SU-DHL-6 (cell line): ENCODE results near the gene SLC12A8.

Source experiments
- H2AFZ ChIP-seq: fragments of 200-600 bp; sonication (generic); 2 replicates; pipeline ENCODE4 v1.6.1; 2014; ENCODE audit warnings: low read depth, mild to moderate bottlenecking, moderate library complexity, mixed read lengths, antibody characterized with exemption, low read length; ENCODE audit not compliant: severe bottlenecking
- H3F3A ChIP-seq: fragments of 200-600 bp; shearing (Covaris generic); 2 replicates; pipeline ENCODE4 v1.6.0; 2016; ENCODE audit warnings: antibody characterized with exemption, mild to moderate bottlenecking; ENCODE audit not compliant: insufficient read depth
- H3K27ac ChIP-seq: fragments of 200-600 bp; sonication (generic); 2 replicates; pipeline ENCODE4 v1.5.1; 2016; ENCODE audit warnings: low read depth, mild to moderate bottlenecking, low read length, moderate library complexity, mixed read lengths
- H3K27me3 ChIP-seq: fragments of 200-600 bp; sonication (generic), shearing (Covaris generic); 2 replicates; pipeline ENCODE4 v1.6.0; 2014; ENCODE audit warnings: mild to moderate bottlenecking, low read length
- H3K36me3 ChIP-seq: fragments of 200-600 bp; sonication (generic); 2 replicates; pipeline ENCODE4 v1.6.1; 2014; ENCODE audit warnings: mild to moderate bottlenecking, low read length, mixed read lengths
- H3K4me2 ChIP-seq: fragments of 300-600, 200-600 bp; shearing (Covaris generic), sonication (generic); 2 replicates; pipeline ENCODE4 v1.6.0; 2014; ENCODE audit warnings: low read length, low read depth, mild to moderate bottlenecking; ENCODE audit not compliant: poor library complexity, severe bottlenecking
- H3K4me3 ChIP-seq: fragments of 200-600 bp; sonication (generic); 2 replicates; pipeline ENCODE4 v1.5.1; 2014; ENCODE audit warnings: antibody characterized with exemption, low read length, mild to moderate bottlenecking, mixed read lengths; ENCODE audit not compliant: insufficient read depth, poor library complexity, severe bottlenecking
- H3K79me2 ChIP-seq: fragments of 200-600 bp; sonication (generic); 2 replicates; pipeline ENCODE4 v1.6.1; 2014; ENCODE audit warnings: mild to moderate bottlenecking, low read length, moderate library complexity; ENCODE audit not compliant: insufficient read depth
- H3K9ac ChIP-seq: fragments of 200-600 bp; sonication (generic); 2 replicates; pipeline ENCODE4 v1.7.0; 2014; ENCODE audit warnings: mild to moderate bottlenecking, low read length
- H3K9me2 ChIP-seq: fragments of 200-600 bp; sonication (generic); replicated peaks from 2 replicates; pipeline ENCODE4 v1.6.1; 2014; ENCODE audit warnings: low read length; ENCODE audit not compliant: insufficient read depth
- H3K9me3 ChIP-seq: fragments of 200-600 bp; sonication (generic); 2 replicates; pipeline ENCODE4 v1.6.1; 2014; ENCODE audit warnings: low read length, mixed read lengths; ENCODE audit not compliant: insufficient read depth
- H4K20me1 ChIP-seq: fragments of 200-600 bp; sonication (generic); 2 replicates; pipeline ENCODE4 v1.6.1; 2014; ENCODE audit warnings: low read depth, mild to moderate bottlenecking, antibody characterized with exemption, low read length, moderate library complexity, mixed read lengths
- CTCF ChIP-seq: fragments of 200-600 bp; sonication (generic); IDR thresholded peaks from one replicate; pipeline ENCODE4 v1.5.1; 2017; ENCODE audit warnings: antibody characterized with exemption, mild to moderate bottlenecking, low read length, moderate library complexity; ENCODE audit not compliant: insufficient read depth, poor library complexity, severe bottlenecking
- EZH2phosphoT487 ChIP-seq: fragments of 200-600 bp; sonication (generic), shearing (Covaris generic); conservative IDR thresholded peaks from 2 replicates; pipeline ENCODE4 v1.6.1; 2018; ENCODE audit warnings: mild to moderate bottlenecking, antibody characterized with exemption, low read length, moderate library complexity, mixed read lengths

Gene SLC12A8, protein sequence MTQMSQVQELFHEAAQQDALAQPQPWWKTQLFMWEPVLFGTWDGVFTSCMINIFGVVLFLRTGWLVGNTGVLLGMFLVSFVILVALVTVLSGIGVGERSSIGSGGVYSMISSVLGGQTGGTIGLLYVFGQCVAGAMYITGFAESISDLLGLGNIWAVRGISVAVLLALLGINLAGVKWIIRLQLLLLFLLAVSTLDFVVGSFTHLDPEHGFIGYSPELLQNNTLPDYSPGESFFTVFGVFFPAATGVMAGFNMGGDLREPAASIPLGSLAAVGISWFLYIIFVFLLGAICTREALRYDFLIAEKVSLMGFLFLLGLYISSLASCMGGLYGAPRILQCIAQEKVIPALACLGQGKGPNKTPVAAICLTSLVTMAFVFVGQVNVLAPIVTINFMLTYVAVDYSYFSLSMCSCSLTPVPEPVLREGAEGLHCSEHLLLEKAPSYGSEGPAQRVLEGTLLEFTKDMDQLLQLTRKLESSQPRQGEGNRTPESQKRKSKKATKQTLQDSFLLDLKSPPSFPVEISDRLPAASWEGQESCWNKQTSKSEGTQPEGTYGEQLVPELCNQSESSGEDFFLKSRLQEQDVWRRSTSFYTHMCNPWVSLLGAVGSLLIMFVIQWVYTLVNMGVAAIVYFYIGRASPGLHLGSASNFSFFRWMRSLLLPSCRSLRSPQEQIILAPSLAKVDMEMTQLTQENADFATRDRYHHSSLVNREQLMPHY

GRCh38 chr3:125212509-125213363 is at the start of gene SLC12A8:
TSS of gene SLC12A8 (minus strand) at chr3:125212748. CDS start at chr3:125211349, 1,399 bp downstream.
- H3K4me3 ChIP-seq, result no peak within 1 kb of the TSS
- no peaks in the 10 kb centered on the region for H3K9me2 ChIP-seq
- H3K27ac ChIP-seq, result no peak within 1 kb of the TSS
- H2AFZ ChIP-seq, result no peak within 1 kb of the TSS
- H3K27me3 ChIP-seq, result no peaks in the 10 kb centered on the region
- TF ChIP-seq EZH2phosphoT487 (no peak), CTCF (no peak)
- no peaks in the 10 kb centered on the region for H3K36me3 ChIP-seq
- H3K9me3 ChIP-seq, result no peaks in the 10 kb centered on the region
- H3K79me2 ChIP-seq, result no peaks in the 10 kb centered on the region
- no peaks in the 10 kb centered on the region for H3F3A ChIP-seq
- no peak within 1 kb of the TSS for H3K9ac ChIP-seq
- H4K20me1 ChIP-seq, result no peaks in the 10 kb centered on the region
- no peak within 1 kb of the TSS for H3K4me2 ChIP-seq

DNA sequence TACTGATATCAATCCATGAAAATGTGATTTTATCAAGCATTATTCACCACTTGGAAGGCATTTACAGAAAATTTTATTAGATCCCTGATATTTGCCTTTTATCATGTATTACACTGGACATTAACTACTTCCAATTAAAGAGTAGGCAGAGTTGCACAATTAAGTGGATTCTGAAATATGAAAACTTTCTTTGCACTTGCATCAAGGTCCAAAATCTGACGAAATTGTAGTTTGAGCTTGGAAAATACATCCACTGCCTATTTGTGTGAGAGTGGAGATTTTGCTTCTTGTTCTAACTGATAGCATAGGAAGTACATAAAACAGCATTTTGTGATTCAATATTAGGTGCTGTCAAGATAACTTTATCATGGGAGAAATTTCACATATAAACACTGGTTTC is 49.6 kb upstream of the SLC12A8 start:
- H3K79me2 ChIP-seq, result 0 out of 2 replicates have a peak, but pooled peaks cover 10% of the 10 kb centered on the region
- no peak overlapping the region for H3K4me2 ChIP-seq
- TF ChIP-seq CTCF, result no peak
- no peak for TF ChIP-seq EZH2phosphoT487
- H3K27me3 ChIP-seq, result no peaks in the 10 kb centered on the region
- no peaks in the 10 kb centered on the region for H3K9me3 ChIP-seq
- H3K9ac ChIP-seq, result no peak overlapping the region
- peaks cover 6% of the 10 kb centered on the region; the same call in 1 of the 2 replicates for H3K36me3 ChIP-seq
- no peaks in the 10 kb centered on the region for H4K20me1 ChIP-seq
- no peak overlapping the region for H3K27ac ChIP-seq
- H3K9me2 ChIP-seq, result no peaks in the 10 kb centered on the region
- no peak overlapping the region for H2AFZ ChIP-seq
- H3F3A ChIP-seq, result no peaks in the 10 kb centered on the region
- no peak overlapping the region for H3K4me3 ChIP-seq

DNA sequence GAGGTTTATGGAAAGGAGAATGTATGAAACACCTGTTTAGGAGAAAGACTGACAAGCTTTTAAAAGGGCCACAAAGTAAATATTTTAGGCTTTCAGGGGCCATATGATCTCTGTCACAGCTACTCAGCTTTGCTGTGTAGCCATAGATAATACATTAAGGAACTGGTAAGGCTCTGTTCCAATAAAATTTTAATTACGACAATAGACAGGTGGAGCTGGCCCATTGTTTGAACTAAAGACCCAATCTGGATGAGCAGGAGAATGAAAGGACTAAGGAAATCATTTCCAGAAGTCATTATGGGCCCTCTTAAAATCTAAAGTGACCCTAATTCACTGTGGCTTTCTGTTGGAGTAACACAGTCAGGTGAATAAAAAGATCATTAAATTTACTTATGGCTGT is 48.5 kb upstream of the SLC12A8 start:
- H3K36me3 ChIP-seq, result peaks cover 8% of the 10 kb centered on the region; the same call in 1 of the 2 replicates
- H3K9me3 ChIP-seq, result no peaks in the 10 kb centered on the region
- no peak overlapping the region for H3K9ac ChIP-seq
- H3F3A ChIP-seq, result no peaks in the 10 kb centered on the region
- TF ChIP-seq EZH2phosphoT487 (no peak), CTCF (no peak)
- no peak overlapping the region for H3K4me3 ChIP-seq
- H2AFZ ChIP-seq, result no peak overlapping the region
- no peaks in the 10 kb centered on the region for H3K27me3 ChIP-seq
- H3K9me2 ChIP-seq, result no peaks in the 10 kb centered on the region
- H3K27ac ChIP-seq, result no peak overlapping the region
- H3K79me2 ChIP-seq, result 0 out of 2 replicates have a peak, but pooled peaks cover under 1% of the 10 kb centered on the region
- H3K4me2 ChIP-seq, result no peak overlapping the region
- H4K20me1 ChIP-seq, result no peaks in the 10 kb centered on the region
